Activated naive CD4-positive, alpha-beta T cell treated with Interleukin-2 at 50 U/mL for 16 hours (primary cell): ENCODE data around the gene GABRD.

Experiments
- DNase-seq: peaks from one replicate; pipeline ENCODE4 v3.0.0-alpha.2; 2020

The GABRD gene

GRCh38 chr1:1986451-1987141 is 32.5 kb upstream of the GABRD start:
- DNase-seq: no peak

- DNase-seq: no peak
Measured at GRCh38 chr1:1987142-1987510, 32.0 kb upstream of the GABRD start.

GRCh38 chr1:1988061-1988945 is 30.8 kb upstream of the GABRD start:
- no peak for DNase-seq

- DNase-seq: no peak
Measured at GRCh38 chr1:1989102-1989542, 30.0 kb upstream of the GABRD start.

- DNase-seq: no peak
Measured at GRCh38 chr1:1989789-1990188, 29.4 kb upstream of the GABRD start.

GRCh38 chr1:1990222-1990621 is 28.9 kb upstream of the GABRD start:
- DNase-seq: no peak

GRCh38 chr1:1994536-1994935 is 24.6 kb upstream of the GABRD start:
- DNase-seq: no peak

GRCh38 chr1:1996207-1996651 is 22.9 kb upstream of the GABRD start:
- DNase-seq: no peak

GRCh38 chr1:1997576-1997975 is 21.6 kb upstream of the GABRD start:
- DNase-seq: no peak

GRCh38 chr1:2000432-2000831 is 18.7 kb upstream of the GABRD start:
- no peak for DNase-seq

- DNase-seq: no peak
Measured at GRCh38 chr1:2000850-2001249, 18.3 kb upstream of the GABRD start.

GRCh38 chr1:2001773-2002411 is 17.3 kb upstream of the GABRD start:
- DNase-seq: no peak

GRCh38 chr1:2003541-2004131 is 15.5 kb upstream of the GABRD start, which contains the start of gene CFAP74:
CFAP74 (minus strand) TSS chr1:2003786; CDS start chr1:1990956, 12,830 bp downstream.
- no peak for DNase-seq

GRCh38 chr1:2004856-2005255 is 14.3 kb upstream of the GABRD start:
- DNase-seq: no peak

GRCh38 chr1:2009101-2010053 is 9.8 kb upstream of the GABRD start:
- no peak for DNase-seq

- no peak for DNase-seq
Measured at GRCh38 chr1:2014181-2014580, 5.0 kb upstream of the GABRD start.

GRCh38 chr1:2014741-2015735 is 4.1 kb upstream of the GABRD start:
- no peak for DNase-seq

- DNase-seq: no peak
Measured at GRCh38 chr1:2016123-2016522, 3.0 kb upstream of the GABRD start.

GRCh38 chr1:2018217-2019171 is 651 bp upstream of the GABRD start:
- DNase-seq: no peak
